ENCODE measurements around the gene SLC10A7.

- no peak for TF ChIP-seq CTCF (conservative IDR thresholded peaks at IDR 0.05 in 1 of 2, IDR thresholded peaks at IDR 0.05 in 1 of 2; ENCODE audit: extremely low read depth in 1 of 2, insufficient read depth in 1 of 2, low read depth in 1 of 2, low read length in 2 of 2)
- no peak for TF ChIP-seq EZH2 (IDR thresholded peaks at IDR 0.05; ENCODE audit: borderline replicate concordance, low read length)
Measured at GRCh38 chr4:146439999-146440398, 81.7 kb downstream of the SLC10A7 start.

Data from mammary epithelial cell (primary cell).